ENCODE results near the gene ISCU. TPM values are rescaled to one million over a fixed set of nuclear protein-coding genes. Genes with fewer than 3 reads are reported as not detected.

The ISCU gene
- total RNA-seq = 100 to 1,000 TPM; 113 to 155 (median 130) TPM

- peak; percentile 99 for DNase-seq
- peaks cover 0 to 36% (median 16%) of the 10 kb centered on the region in 4 donors for H3K36me3 ChIP-seq
- TF ChIP-seq POLR2A (IDR thresholded peaks at IDR 0.05) (peak; percentile 96), CTCF (IDR thresholded peaks at IDR 0.05) (no peak), EP300 (IDR thresholded peaks at IDR 0.05; ENCODE audit: low read depth) (no peak), POLR2AphosphoS5 (IDR thresholded peaks at IDR 0.05) (peak; percentile 91 to 92 (median 92))
- no peaks in the 10 kb centered on the region for H3K9me3 ChIP-seq
- H3K27ac ChIP-seq = peak within 1 kb of the TSS; percentile 90 to 98 (median 96)
- intact Hi-C loops (cut with DNase I; ENCODE audit: low total_unique reads) = loop anchor here (5.0 to 10.0 kb wide), 3 partner anchors 55 to 1608 kb away; partner anchors contain the start of gene TMEM263
- H3K4me1 ChIP-seq = peaks cover 19 to 67% (median 45%) of the 10 kb centered on the region in 4 donors
- H3K27me3 ChIP-seq = no peaks in the 10 kb centered on the region
- peak within 1 kb of the TSS; percentile 71 to 98 (median 96) for H3K4me3 ChIP-seq
- in situ Hi-C loops (cut with MboI; ENCODE audit: low pct_ligation_motif_present in 1 of 4, low pct_unique_long_range_greater_than_20kb in 1 of 4, low sequenced_read_pairs in 3 of 4) = loop anchor here in 3 of 4 donors (10.0 to 25.0 kb wide), 3 partner anchors 52 to 525 kb away; partner anchors contain the start of genes ALKBH2 (in 2 of the 3) and UNG (in 2 of the 3)
- WGBS, 2 donors (ENCODE audit: low coverage in 1 of 2) = 1% methylated on average over 46 of the region's 72 CpGs; no CpG with 5 or more reads in 1 of the 2 donors
Measured at GRCh38 chr12:108562348-108563135, at the start of gene ISCU. TSS of gene ISCU (plus strand) at chr12:108562596. CDS start at chr12:108562623, 27 bp downstream.

- H3K4me3 ChIP-seq = peak overlapping the region in 3 of 4 donors; percentile 78 to 83 (median 79)
- WGBS, 2 donors (ENCODE audit: low coverage in 1 of 2) = 27% methylated on average over 11 to 19 of the region's 19 CpGs
Measured at GRCh38 chr12:108514468-108514972, 47.9 kb upstream of the ISCU start.

GRCh38 chr12:108514973-108515814, 47.2 kb upstream of the ISCU start, which contains the start of gene FICD:
TSS of gene FICD (plus strand) at chr12:108515277. CDS start at chr12:108516973, 1,696 bp downstream.
- no peaks in the 10 kb centered on the region for H3K9me3 ChIP-seq
- peak; percentile 100 for DNase-seq
- peak within 1 kb of the TSS; percentile 78 to 83 (median 80) for H3K4me3 ChIP-seq
- peaks cover 5 to 20% (median 8%) of the 10 kb centered on the region in 4 donors for H3K4me1 ChIP-seq
- peaks cover 0 to under 1% (median 0%) of the 10 kb centered on the region in 4 donors for H3K36me3 ChIP-seq
- intact Hi-C loops (cut with DNase I; ENCODE audit: low total_unique reads) = no loop called here
- WGBS, 2 donors (ENCODE audit: low coverage in 1 of 2) = 0 to 1% methylated on average over 3 to 62 of the region's 67 CpGs
- no peaks in the 10 kb centered on the region for H3K27me3 ChIP-seq
- TF ChIP-seq POLR2AphosphoS5 (IDR thresholded peaks at IDR 0.05) = peak; percentile 39 to 74 (median 54)
- TF ChIP-seq POLR2A (IDR thresholded peaks at IDR 0.05) = peak; percentile 30
- no peak for TF ChIP-seq EP300 (IDR thresholded peaks at IDR 0.05; ENCODE audit: low read depth)
- in situ Hi-C loops (cut with MboI; ENCODE audit: low pct_ligation_motif_present in 1 of 4, low pct_unique_long_range_greater_than_20kb in 1 of 4, low sequenced_read_pairs in 3 of 4) = no loop called here
- peak within 1 kb of the TSS; percentile 77 to 87 (median 80) for H3K27ac ChIP-seq

More at GRCh38 chr12:108514468-108514972, 47.9 kb upstream of the ISCU start:
- Histone ChIP-seq H3K36me3 (no peaks in the 10 kb centered on the region), H3K4me1 (peaks cover 5 to 20% (median 8%) of the 10 kb centered on the region in 4 donors), H3K9me3 (no peaks in the 10 kb centered on the region), H3K27ac (peak overlapping the region; percentile 38 to 87 (median 80)), H3K27me3 (no peaks in the 10 kb centered on the region)
- no peak for DNase-seq
- intact Hi-C loops (cut with DNase I; ENCODE audit: low total_unique reads) = no loop called here
- in situ Hi-C loops (cut with MboI; ENCODE audit: low pct_ligation_motif_present in 1 of 4, low pct_unique_long_range_greater_than_20kb in 1 of 4, low sequenced_read_pairs in 3 of 4) = no loop called here
- TF ChIP-seq EP300 (IDR thresholded peaks at IDR 0.05; ENCODE audit: low read depth) (no peak), POLR2A (IDR thresholded peaks at IDR 0.05) (no peak), POLR2AphosphoS5 (IDR thresholded peaks at IDR 0.05) (no peak), CTCF (IDR thresholded peaks at IDR 0.05) (no peak)

GRCh38 chr12:108515916-108516315, 46.5 kb upstream of the ISCU start:
- H3K27me3 ChIP-seq = no peaks in the 10 kb centered on the region
- WGBS, 2 donors (ENCODE audit: low coverage in 1 of 2) = 17 to 59% methylated on average over 3 to 5 of the region's 5 CpGs
- peak overlapping the region; percentile 77 to 87 (median 80) for H3K27ac ChIP-seq
- no peaks in the 10 kb centered on the region for H3K9me3 ChIP-seq
- peaks cover 5 to 20% (median 8%) of the 10 kb centered on the region in 4 donors for H3K4me1 ChIP-seq
- intact Hi-C loops (cut with DNase I; ENCODE audit: low total_unique reads) = no loop called here
- in situ Hi-C loops (cut with MboI; ENCODE audit: low pct_ligation_motif_present in 1 of 4, low pct_unique_long_range_greater_than_20kb in 1 of 4, low sequenced_read_pairs in 3 of 4) = no loop called here
- peak overlapping the region; percentile 78 to 83 (median 80) for H3K4me3 ChIP-seq
- H3K36me3 ChIP-seq = peaks cover 0 to 8% (median 0%) of the 10 kb centered on the region in 4 donors
- no peak for TF ChIP-seq EP300 (IDR thresholded peaks at IDR 0.05; ENCODE audit: low read depth)
- no peak for TF ChIP-seq CTCF (IDR thresholded peaks at IDR 0.05)
- TF ChIP-seq POLR2A (IDR thresholded peaks at IDR 0.05) = no peak
- no peak for TF ChIP-seq POLR2AphosphoS5 (IDR thresholded peaks at IDR 0.05)
- DNase-seq = no peak
